ENCODE measurements around the gene MYCBP2.

The MYCBP2 gene

GRCh38 chr13:77042566-77043177 lies 284.2 kb downstream of the MYCBP2 start:
- TF ChIP-seq CTCF (IDR thresholded peaks at IDR 0.05; ENCODE audit: control extremely low read depth, extremely low read depth, low read depth, missing control alignments): no peak
- ChIA-PET POLR2A (interaction anchor here (0.6 kb wide), 1 partner anchor 10 kb away, joined by 4 read pairs; no protein-coding TSS in a partner anchor), CTCF (interaction anchor here (0.9 to 3.6 kb wide), 8 partner anchors 10 to 436 kb away, joined by 3 to 15 read pairs (median 4); no protein-coding TSS in a partner anchor)
- DNase-seq (ENCODE audit: extremely low spot score): no peak

GRCh38 chr13:77040835-77041234 lies 286.1 kb downstream of the MYCBP2 start:
- TF ChIP-seq CTCF (IDR thresholded peaks at IDR 0.05; ENCODE audit: control extremely low read depth, extremely low read depth, low read depth, missing control alignments): no peak
- ChIA-PET POLR2A (interaction anchor here (0.5 kb wide), 1 partner anchor 1501 kb away, joined by 3 read pairs; no protein-coding TSS in a partner anchor), CTCF (interaction anchor here (2.6 to 3.6 kb wide), 2 partner anchors 10 to 14 kb away, joined by 13 to 15 read pairs; no protein-coding TSS in a partner anchor)
- DNase-seq (ENCODE audit: extremely low spot score): no peak

DNA sequence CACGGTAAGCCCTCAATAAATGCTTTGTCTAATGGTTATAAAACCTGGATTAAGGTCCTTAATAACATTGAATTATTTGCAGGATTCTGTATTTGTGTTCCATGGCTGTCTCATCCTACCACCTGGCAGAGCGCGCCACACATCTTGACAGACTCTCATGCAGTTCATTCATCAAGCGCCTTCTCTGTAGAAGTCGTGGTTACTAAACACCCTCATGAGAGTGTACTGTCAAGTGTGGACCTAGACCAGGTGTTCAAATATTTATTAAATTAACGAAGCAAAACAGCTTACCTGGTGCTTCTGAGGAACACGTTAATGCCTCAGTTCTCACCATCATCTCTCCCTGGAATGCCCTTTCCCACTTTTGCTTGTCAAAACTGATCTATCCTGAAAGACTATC lies 286.8 kb downstream of the MYCBP2 start:
- POLR2A ChIA-PET: no interaction called here
- CTCF ChIA-PET: interaction anchor here (3.6 kb wide), 1 partner anchor 15 kb away, joined by 15 read pairs; no protein-coding TSS in a partner anchor

GRCh38 chr13:77038907-77039480 lies 287.9 kb downstream of the MYCBP2 start:
- ChIA-PET CTCF (no interaction called here), POLR2A (no interaction called here)
- DNase-seq (ENCODE audit: extremely low spot score): no peak
- no peak for TF ChIP-seq CTCF (IDR thresholded peaks at IDR 0.05; ENCODE audit: control extremely low read depth, extremely low read depth, low read depth, missing control alignments)

More for the DNA sequence above, 286.8 kb downstream of the MYCBP2 start:
- no peak for TF ChIP-seq CTCF (IDR thresholded peaks at IDR 0.05; ENCODE audit: control extremely low read depth, extremely low read depth, low read depth, missing control alignments)
- DNase-seq (ENCODE audit: extremely low spot score): no peak

DNA sequence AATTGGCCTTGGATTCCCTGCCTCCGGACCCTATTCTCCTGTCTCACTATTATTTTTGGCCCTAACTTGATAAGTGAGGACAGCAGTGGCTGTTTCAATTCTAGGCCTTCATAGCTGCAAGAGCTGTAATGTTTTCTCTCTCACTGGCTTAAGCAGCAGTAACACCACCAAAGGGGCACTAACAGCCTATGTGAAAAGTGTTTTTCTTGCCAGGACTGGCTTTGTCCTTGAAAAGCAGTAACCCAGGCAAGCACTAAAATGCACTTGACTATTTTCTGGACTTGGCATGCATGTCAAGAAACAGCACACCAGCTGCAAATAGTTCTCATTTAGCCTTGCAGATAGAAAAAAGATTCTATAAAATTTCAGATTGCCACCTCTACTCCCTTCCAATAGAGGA lies 290.6 kb downstream of the MYCBP2 start:
- DNase-seq (ENCODE audit: extremely low spot score): no peak
- CTCF ChIA-PET: interaction anchor here (1.2 kb wide), 1 partner anchor 9 kb away, joined by 5 read pairs; the partner anchor contains the start of gene FBXL3
- TF ChIP-seq CTCF (IDR thresholded peaks at IDR 0.05; ENCODE audit: control extremely low read depth, extremely low read depth, low read depth, missing control alignments): no peak
- POLR2A ChIA-PET: no interaction called here

DNA sequence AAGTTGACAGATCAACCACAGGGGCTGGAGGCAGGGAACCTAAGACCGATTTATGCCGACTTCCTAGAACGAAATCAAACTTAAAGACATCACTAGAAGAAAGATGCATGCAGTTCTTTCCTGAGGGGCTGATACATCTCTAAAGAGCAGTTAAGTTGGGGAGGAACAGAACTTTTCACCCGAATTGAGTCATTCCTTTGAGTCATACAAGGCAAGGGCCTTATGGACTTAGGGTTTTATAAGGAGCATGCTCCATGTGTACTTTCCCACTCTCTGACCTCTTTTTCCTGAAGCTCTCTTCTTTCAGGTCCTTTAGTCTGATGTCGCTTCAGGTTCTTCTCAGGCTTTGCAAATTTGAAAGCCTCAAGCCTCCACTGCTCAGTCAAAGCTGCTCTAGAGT lies 292.0 kb downstream of the MYCBP2 start:
- ChIA-PET POLR2A (no interaction called here), CTCF (interaction anchor here (1.0 to 1.4 kb wide), 2 partner anchors 10 to 13 kb away, joined by 3 read pairs; no protein-coding TSS in a partner anchor)
- TF ChIP-seq CTCF (IDR thresholded peaks at IDR 0.05; ENCODE audit: control extremely low read depth, extremely low read depth, low read depth, missing control alignments): no peak
- DNase-seq (ENCODE audit: extremely low spot score): no peak
